NCI-H2107 treated with DMSO at 0.1 percent for 48 hours (cell line): ENCODE results near the gene DTX1.

Source experiments
- DNase-seq: peaks from one replicate; lab custom pipeline; 2025; ENCODE audit not compliant: unreplicated experiment; lab: John Stamatoyannopoulos, UW

The DTX1 gene

GRCh38 chr12:113092607-113093408 is 36.3 kb downstream of the DTX1 start:
- no peak for DNase-seq

- DNase-seq: no peak
Observed at GRCh38 chr12:113093409-113094101, 37.0 kb downstream of the DTX1 start.

GRCh38 chr12:113094738-113095137 is 38.2 kb downstream of the DTX1 start:
- no peak for DNase-seq

- no peak for DNase-seq
Observed at GRCh38 chr12:113095405-113095804, 38.9 kb downstream of the DTX1 start.

- DNase-seq: no peak
Observed at GRCh38 chr12:113096675-113097461, 40.3 kb downstream of the DTX1 start.

GRCh38 chr12:113097716-113098440 is 41.3 kb downstream of the DTX1 start:
- peak; percentile 73 for DNase-seq

- peak; percentile 95 for DNase-seq
Observed at GRCh38 chr12:113098441-113099028, 42.0 kb downstream of the DTX1 start.

GRCh38 chr12:113099364-113099763 is 42.8 kb downstream of the DTX1 start:
- no peak for DNase-seq

- DNase-seq: no peak
Observed at GRCh38 chr12:113099764-113100163, 43.2 kb downstream of the DTX1 start.

- no peak for DNase-seq
Observed at GRCh38 chr12:113101751-113102150, 45.2 kb downstream of the DTX1 start.

- no peak for DNase-seq
Observed at GRCh38 chr12:113102811-113103210, 46.3 kb downstream of the DTX1 start.

GRCh38 chr12:113103756-113104450 is 47.4 kb downstream of the DTX1 start:
- peak; percentile 25 for DNase-seq

GRCh38 chr12:113104953-113105510 is 48.5 kb downstream of the DTX1 start:
- no peak for DNase-seq

GRCh38 chr12:113105606-113106271 is 49.2 kb downstream of the DTX1 start:
- DNase-seq: no peak

- no peak for DNase-seq
Observed at GRCh38 chr12:113106361-113106760, 49.8 kb downstream of the DTX1 start.

GRCh38 chr12:113108308-113108707 is 51.8 kb downstream of the DTX1 start:
- no peak for DNase-seq

- no peak for DNase-seq
Observed at GRCh38 chr12:113109360-113109759, 52.8 kb downstream of the DTX1 start.

- DNase-seq: no peak
Observed at GRCh38 chr12:113109872-113110599, 53.5 kb downstream of the DTX1 start.
